NCI-H510A (cell line): Measurements from ENCODE around the gene COL1A1.

Experiments used
- DNase-seq: peaks from one replicate; lab custom pipeline; 2025; lab: John Stamatoyannopoulos, UW

Gene COL1A1

GRCh38 chr17:50172130-50172529 is 29.3 kb downstream of the COL1A1 start:
- no peak for DNase-seq

- no peak for DNase-seq
Observed at GRCh38 chr17:50171371-50172071, 29.9 kb downstream of the COL1A1 start.

- no peak for DNase-seq
Observed at GRCh38 chr17:50170662-50171370, 30.6 kb downstream of the COL1A1 start.

- DNase-seq = no peak
Observed at GRCh38 chr17:50169881-50170459, 31.5 kb downstream of the COL1A1 start.

GRCh38 chr17:50169121-50169764 is 32.2 kb downstream of the COL1A1 start:
- peak; percentile 30 for DNase-seq

GRCh38 chr17:50168319-50168718 is 33.1 kb downstream of the COL1A1 start:
- DNase-seq = no peak

- no peak for DNase-seq
Observed at GRCh38 chr17:50167371-50167770, 34.1 kb downstream of the COL1A1 start.

- DNase-seq = no peak
Observed at GRCh38 chr17:50166518-50167181, 34.8 kb downstream of the COL1A1 start.

GRCh38 chr17:50165867-50166517 is 35.4 kb downstream of the COL1A1 start, which contains the start of gene SGCA:
SGCA (plus strand) TSS chr17:50166005; CDS start chr17:50166041, 36 bp downstream.
- no peak for DNase-seq

GRCh38 chr17:50165466-50165865 is 36.0 kb downstream of the COL1A1 start:
- no peak for DNase-seq

GRCh38 chr17:50165066-50165465 is 36.4 kb downstream of the COL1A1 start:
- no peak for DNase-seq

GRCh38 chr17:50164697-50164988 is 36.8 kb downstream of the COL1A1 start:
- no peak for DNase-seq

- DNase-seq = no peak
Observed at GRCh38 chr17:50163843-50164696, 37.4 kb downstream of the COL1A1 start.

GRCh38 chr17:50162466-50163254 is 38.8 kb downstream of the COL1A1 start:
- DNase-seq = no peak

GRCh38 chr17:50161911-50162288 is 39.5 kb downstream of the COL1A1 start:
- DNase-seq = no peak

- DNase-seq = peak; percentile 94
Observed at GRCh38 chr17:50161023-50161910, 40.2 kb downstream of the COL1A1 start.

GRCh38 chr17:50157891-50158290 is 43.5 kb downstream of the COL1A1 start:
- no peak for DNase-seq

- DNase-seq = no peak
Observed at GRCh38 chr17:50155115-50155819, 46.2 kb downstream of the COL1A1 start.
